Suprapubic skin (tissue), 3 donors: Measurements from ENCODE around the gene CYP46A1.

Experiments
- EP300 ChIP-seq: sonication (generic); formaldehyde crosslinking; IDR thresholded peaks from one replicate; pipeline ENCODE4 v1.6.1; 2017; ENCODE audit warnings: antibody characterized with exemption
- POLR2A ChIP-seq, 2 donors: fragments of 450-650 bp; IDR thresholded peaks; one replicate each; pipeline ENCODE4 v1.6.1; 2017; ENCODE audit warnings: antibody characterized with exemption in 2 of 2, mild to moderate bottlenecking in 2 of 2, moderate library complexity in 2 of 2
- TF ChIP-seq, protein P1 (sequence below), 2 donors: fragments of 200-600 bp in 1 of 2; fragments of 450-650 bp in 1 of 2; sonication (generic) in 1 of 2; IDR thresholded peaks; one replicate each; pipeline ENCODE4 v1.5.1; 2016 to 2019; ENCODE audit warnings: antibody characterized with exemption in 2 of 2, mild to moderate bottlenecking in 1 of 2, moderate library complexity in 1 of 2

DNA sequence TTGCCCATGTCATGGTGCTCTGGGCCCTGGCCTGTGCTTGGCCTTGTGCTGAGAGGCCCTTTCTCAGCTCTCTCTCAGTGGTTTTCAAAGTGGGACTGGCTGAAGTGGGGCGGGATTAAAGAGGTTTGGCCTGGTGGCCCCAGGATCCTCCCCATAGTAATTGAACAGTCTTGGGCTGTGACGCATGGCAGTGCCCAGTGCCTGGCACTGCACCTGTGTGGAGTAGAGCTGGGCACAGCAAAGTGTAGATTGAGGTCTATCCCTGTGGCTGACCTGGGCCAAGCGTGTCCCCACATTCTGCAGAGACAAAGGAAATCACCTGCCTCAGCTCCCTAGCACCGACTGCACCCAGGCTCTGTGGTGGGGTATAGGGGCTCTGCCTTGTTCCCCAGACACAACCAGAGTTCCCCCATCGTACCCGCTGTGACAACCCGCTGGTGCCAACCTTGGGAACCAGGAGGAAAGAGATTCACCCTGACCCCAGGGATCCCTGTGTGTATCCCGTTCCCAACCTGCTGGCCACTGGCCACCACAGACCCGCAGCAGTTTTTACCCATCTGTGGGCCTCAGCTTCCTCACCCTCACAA lies 9.9 kb upstream of the CYP46A1 start:
- TF ChIP-seq, protein P1, sequence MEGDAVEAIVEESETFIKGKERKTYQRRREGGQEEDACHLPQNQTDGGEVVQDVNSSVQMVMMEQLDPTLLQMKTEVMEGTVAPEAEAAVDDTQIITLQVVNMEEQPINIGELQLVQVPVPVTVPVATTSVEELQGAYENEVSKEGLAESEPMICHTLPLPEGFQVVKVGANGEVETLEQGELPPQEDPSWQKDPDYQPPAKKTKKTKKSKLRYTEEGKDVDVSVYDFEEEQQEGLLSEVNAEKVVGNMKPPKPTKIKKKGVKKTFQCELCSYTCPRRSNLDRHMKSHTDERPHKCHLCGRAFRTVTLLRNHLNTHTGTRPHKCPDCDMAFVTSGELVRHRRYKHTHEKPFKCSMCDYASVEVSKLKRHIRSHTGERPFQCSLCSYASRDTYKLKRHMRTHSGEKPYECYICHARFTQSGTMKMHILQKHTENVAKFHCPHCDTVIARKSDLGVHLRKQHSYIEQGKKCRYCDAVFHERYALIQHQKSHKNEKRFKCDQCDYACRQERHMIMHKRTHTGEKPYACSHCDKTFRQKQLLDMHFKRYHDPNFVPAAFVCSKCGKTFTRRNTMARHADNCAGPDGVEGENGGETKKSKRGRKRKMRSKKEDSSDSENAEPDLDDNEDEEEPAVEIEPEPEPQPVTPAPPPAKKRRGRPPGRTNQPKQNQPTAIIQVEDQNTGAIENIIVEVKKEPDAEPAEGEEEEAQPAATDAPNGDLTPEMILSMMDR (IDR thresholded peaks at IDR 0.05): no peak
- TF ChIP-seq EP300 (no peak), POLR2A (IDR thresholded peaks at IDR 0.05) (no peak)
